ENCODE measurements around the gene CDCA7L.
A peak's percentile ranks its signal among the peaks of the same experiment; 100 is the strongest.
"Not testable (repeated sequence)": the region's sequence is repeated elsewhere in the genome, so short reads cannot be mapped to it uniquely, and the experiment has no call there.

Gene CDCA7L

GRCh38 chr7:21944616-21945453 lies 864 bp downstream of the CDCA7L start:
- DNase-seq: peak; percentile 33

GRCh38 chr7:21943436-21943835 lies 2.3 kb downstream of the CDCA7L start:
- DNase-seq: no peak

- DNase-seq: no peak
These were observed 2.7 kb downstream of the CDCA7L start for GRCh38 chr7:21942955-21943354.

- no peak for DNase-seq
These were observed 4.0 kb downstream of the CDCA7L start for GRCh38 chr7:21941611-21942141.

- no peak for DNase-seq
These were observed 5.8 kb downstream of the CDCA7L start for GRCh38 chr7:21939858-21940372.

GRCh38 chr7:21939136-21939857 lies 6.4 kb downstream of the CDCA7L start:
- DNase-seq: peak; percentile 22

GRCh38 chr7:21938463-21938862 lies 7.2 kb downstream of the CDCA7L start:
- no peak for DNase-seq

GRCh38 chr7:21934808-21935207 lies 10.9 kb downstream of the CDCA7L start:
- DNase-seq: no peak

GRCh38 chr7:21933293-21933692 lies 12.4 kb downstream of the CDCA7L start:
- not testable (repeated sequence) for DNase-seq

GRCh38 chr7:21927693-21928092 lies 18.0 kb downstream of the CDCA7L start:
- DNase-seq: no peak

GRCh38 chr7:21926448-21926847 lies 19.3 kb downstream of the CDCA7L start:
- no peak for DNase-seq

- no peak for DNase-seq
These were observed 22.0 kb downstream of the CDCA7L start for GRCh38 chr7:21923658-21924057.

GRCh38 chr7:21922605-21923004 lies 23.1 kb downstream of the CDCA7L start:
- DNase-seq: no peak

- DNase-seq: no peak
These were observed 24.8 kb downstream of the CDCA7L start for GRCh38 chr7:21920936-21921335.

GRCh38 chr7:21918216-21918615 lies 27.5 kb downstream of the CDCA7L start:
- DNase-seq: no peak

- no peak for DNase-seq
These were observed 29.1 kb downstream of the CDCA7L start for GRCh38 chr7:21916629-21917028.

- no peak for DNase-seq
These were observed 29.5 kb downstream of the CDCA7L start for GRCh38 chr7:21916176-21916575.

- no peak for DNase-seq
These were observed 30.6 kb downstream of the CDCA7L start for GRCh38 chr7:21915140-21915539.

GRCh38 chr7:21914671-21915070 lies 31.0 kb downstream of the CDCA7L start:
- no peak for DNase-seq

GRCh38 chr7:21912931-21913780 lies 32.5 kb downstream of the CDCA7L start:
- DNase-seq: no peak

- peak; percentile 79 for DNase-seq
These were observed 33.4 kb downstream of the CDCA7L start for GRCh38 chr7:21912305-21912704.

GRCh38 chr7:21911341-21911875 lies 34.3 kb downstream of the CDCA7L start:
- DNase-seq: peak; percentile 81

Data from fibroblast of skin of scalp (primary cell).